Gastroesophageal sphincter (tissue), 4 donors: ENCODE results near the gene TMEM209. TPM values are rescaled to one million over a fixed set of nuclear protein-coding genes. Genes with fewer than 3 reads are reported as not detected.
"Not testable (repeated sequence)": the region's sequence is repeated elsewhere in the genome, so short reads cannot be mapped to it uniquely, and the experiment has no call there.

Experiments used
- ATAC-seq: fragments of 150-250 bp; one replicate; pipeline ENCODE4 v1.9.1; 2016; ENCODE audit warnings: mild to moderate bottlenecking, moderate library complexity
- H3K27ac ChIP-seq, 4 donors: fragments of 200-600 bp; sonication (generic) in 3 of 4; 1 replicate in 3 of 4; 2 replicates in 1 of 4; pipeline ENCODE4 v1.5.1; 2016 to 2019
- H3K27me3 ChIP-seq: fragments of 200-600 bp; sonication (generic); one replicate; pipeline ENCODE4 v1.5.1; 2019
- H3K36me3 ChIP-seq, 2 donors: fragments of 200-600 bp; sonication (generic); one replicate each; pipeline ENCODE4 v1.5.1; 2019; ENCODE audit warnings: control low read depth in 1 of 2
- H3K4me1 ChIP-seq, 3 donors: fragments of 200-600 bp; sonication (generic); 1 replicate in 2 of 3; 2 replicates in 1 of 3; pipeline ENCODE4 v1.5.1; 2016 to 2019; ENCODE audit warnings: control low read depth in 2 of 3
- H3K4me3 ChIP-seq, 2 donors: fragments of 200-600 bp; sonication (generic); one replicate each; pipeline ENCODE4 v1.5.1; 2019; ENCODE audit warnings: mild to moderate bottlenecking in 1 of 2, moderate library complexity in 1 of 2
- H3K9me3 ChIP-seq, 3 donors: fragments of 200-600 bp; sonication (generic); one replicate each; pipeline ENCODE4 v1.5.1; 2017 to 2019; ENCODE audit warnings: control low read depth in 2 of 3
- EP300 ChIP-seq: sonication (generic); formaldehyde crosslinking; IDR thresholded peaks from one replicate; pipeline ENCODE4 v1.6.1; 2017; ENCODE audit warnings: antibody characterized with exemption, mild to moderate bottlenecking
- POLR2A ChIP-seq, 2 donors: fragments of 450-650 bp; IDR thresholded peaks; one replicate each; pipeline ENCODE4 v1.6.1; 2017; ENCODE audit warnings: antibody characterized with exemption in 2 of 2, mild to moderate bottlenecking in 2 of 2, moderate library complexity in 1 of 2
- POLR2AphosphoS5 ChIP-seq: sonication (generic); formaldehyde crosslinking; IDR thresholded peaks from one replicate; pipeline ENCODE4 v1.6.1; 2017; ENCODE audit warnings: antibody characterized with exemption
- WGBS, 2 donors: methylation state at CpG; one replicate each; pipeline ENCODE4 v1.1.5; 2018; ENCODE audit warnings: low coverage in 1 of 2; 5-methylcytosine and 5-hydroxymethylcytosine counted together
- total RNA-seq, 4 donors: library from RNA; depleted of rRNA; stranded (reverse); fragments of >200 nt; gene quantifications; one replicate each; pipeline ENCODE4 v1.1.0, GENCODE V29; 2016
- TF ChIP-seq, protein P1 (sequence below), 4 experiments: fragments of 200-600 bp in 2 of 4; fragments of 450-650 bp in 2 of 4; sonication (generic) in 1 of 4; IDR thresholded peaks; one replicate each; pipeline ENCODE4 v1.5.1; 2017 to 2019; ENCODE audit warnings: antibody characterized with exemption in 4 of 4, mild to moderate bottlenecking in 2 of 4, moderate library complexity in 2 of 4

Gene TMEM209
- total RNA-seq, 4 donors from 2014 or later = 5.5 to 13.4 (median 8.2) TPM

DNA sequence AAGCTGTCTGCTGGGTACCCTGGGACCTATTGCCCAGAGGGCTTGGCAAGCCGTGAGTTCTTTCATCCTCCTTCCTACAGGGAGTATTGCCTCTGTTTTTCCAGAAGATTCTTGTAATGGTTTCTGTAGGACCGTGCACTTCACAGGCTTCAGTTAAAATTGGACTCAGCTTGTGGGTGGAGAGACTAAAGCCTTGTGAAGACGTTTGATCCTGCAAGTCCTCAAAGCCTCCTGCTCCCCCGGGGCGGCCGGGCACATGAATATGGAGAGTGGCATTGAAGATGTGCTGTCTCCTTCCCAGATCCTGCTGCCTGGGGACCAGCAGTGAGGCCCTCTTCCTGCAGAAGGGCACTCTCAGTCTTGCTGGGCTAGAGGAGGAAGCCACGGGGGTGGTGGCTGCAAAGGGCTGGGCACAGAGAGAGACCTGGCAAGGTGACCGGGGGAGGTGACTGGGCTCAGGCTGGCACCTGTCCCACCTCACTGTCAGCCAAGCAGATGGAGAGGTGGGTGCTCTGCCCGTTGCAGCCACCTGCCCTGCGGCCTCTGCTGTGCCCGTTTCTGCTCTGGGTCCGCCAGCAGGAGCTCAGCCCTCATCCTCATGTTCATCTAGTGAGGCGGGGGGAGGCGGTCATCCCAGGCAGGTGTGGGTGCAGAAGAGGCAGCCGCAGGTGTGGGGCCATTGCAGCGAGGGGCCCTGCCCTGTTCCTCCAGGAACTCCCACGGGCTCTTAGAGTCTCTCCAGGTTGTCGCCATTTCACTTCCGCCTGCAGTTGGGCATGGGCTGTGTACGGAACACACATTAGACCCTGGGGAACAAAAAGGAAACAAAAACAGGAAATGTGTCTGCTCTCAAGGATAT, 55.7 kb downstream of the TMEM209 start:
- ATAC-seq = no peak
- Histone ChIP-seq H3K27me3 (peaks cover 5% of the 10 kb centered on the region), H3K4me3 (no peak overlapping the region), H3K36me3 (no peaks in the 10 kb centered on the region), H3K27ac (no peak overlapping the region), H3K4me1 (peaks cover 0 to 4% (median 0%) of the 10 kb centered on the region in 3 donors), H3K9me3 (no peaks in the 10 kb centered on the region)
- WGBS, 2 donors = 50 to 86% methylated on average over 1 of the region's 20 CpGs
- TF ChIP-seq, protein P1, sequence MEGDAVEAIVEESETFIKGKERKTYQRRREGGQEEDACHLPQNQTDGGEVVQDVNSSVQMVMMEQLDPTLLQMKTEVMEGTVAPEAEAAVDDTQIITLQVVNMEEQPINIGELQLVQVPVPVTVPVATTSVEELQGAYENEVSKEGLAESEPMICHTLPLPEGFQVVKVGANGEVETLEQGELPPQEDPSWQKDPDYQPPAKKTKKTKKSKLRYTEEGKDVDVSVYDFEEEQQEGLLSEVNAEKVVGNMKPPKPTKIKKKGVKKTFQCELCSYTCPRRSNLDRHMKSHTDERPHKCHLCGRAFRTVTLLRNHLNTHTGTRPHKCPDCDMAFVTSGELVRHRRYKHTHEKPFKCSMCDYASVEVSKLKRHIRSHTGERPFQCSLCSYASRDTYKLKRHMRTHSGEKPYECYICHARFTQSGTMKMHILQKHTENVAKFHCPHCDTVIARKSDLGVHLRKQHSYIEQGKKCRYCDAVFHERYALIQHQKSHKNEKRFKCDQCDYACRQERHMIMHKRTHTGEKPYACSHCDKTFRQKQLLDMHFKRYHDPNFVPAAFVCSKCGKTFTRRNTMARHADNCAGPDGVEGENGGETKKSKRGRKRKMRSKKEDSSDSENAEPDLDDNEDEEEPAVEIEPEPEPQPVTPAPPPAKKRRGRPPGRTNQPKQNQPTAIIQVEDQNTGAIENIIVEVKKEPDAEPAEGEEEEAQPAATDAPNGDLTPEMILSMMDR (IDR thresholded peaks at IDR 0.05) = no peak
- TF ChIP-seq EP300 (no peak), POLR2AphosphoS5 (no peak), POLR2A (IDR thresholded peaks at IDR 0.05) (no peak)

DNA sequence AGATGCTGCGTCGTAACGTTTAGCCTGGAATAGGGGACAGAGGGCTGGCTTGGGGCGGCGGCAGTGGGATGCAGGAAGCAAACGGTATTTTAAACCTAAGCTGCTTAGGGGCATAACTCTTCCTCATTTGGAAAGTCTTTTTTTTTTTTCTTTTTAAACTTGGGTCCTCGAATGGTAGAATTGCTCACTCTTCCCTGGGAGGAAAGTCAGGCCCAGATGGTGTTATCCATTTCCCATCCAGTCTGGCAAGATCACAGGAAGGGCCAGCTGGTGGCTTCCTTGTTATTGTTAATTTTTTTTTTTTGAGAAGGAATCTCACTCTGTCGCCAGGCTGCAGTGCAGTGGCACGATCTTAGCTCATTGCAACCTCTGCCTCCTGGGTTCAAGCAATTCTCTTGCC, 56.6 kb downstream of the TMEM209 start:
- H3K4me1 ChIP-seq = no peaks in the 10 kb centered on the region
- H3K9me3 ChIP-seq = no peaks in the 10 kb centered on the region
- no peaks in the 10 kb centered on the region for H3K36me3 ChIP-seq
- no peaks in the 10 kb centered on the region for H3K27me3 ChIP-seq
- 68 to 79% methylated on average over 3 to 9 of the region's 9 CpGs for WGBS, 2 donors
- ATAC-seq = no peak
- TF ChIP-seq POLR2A (IDR thresholded peaks at IDR 0.05) (no peak), POLR2AphosphoS5 (no peak), EP300 (no peak)
- TF ChIP-seq, protein P1 (IDR thresholded peaks at IDR 0.05) = no peak
- H3K4me3 ChIP-seq = no peak overlapping the region
- no peak overlapping the region for H3K27ac ChIP-seq

DNA sequence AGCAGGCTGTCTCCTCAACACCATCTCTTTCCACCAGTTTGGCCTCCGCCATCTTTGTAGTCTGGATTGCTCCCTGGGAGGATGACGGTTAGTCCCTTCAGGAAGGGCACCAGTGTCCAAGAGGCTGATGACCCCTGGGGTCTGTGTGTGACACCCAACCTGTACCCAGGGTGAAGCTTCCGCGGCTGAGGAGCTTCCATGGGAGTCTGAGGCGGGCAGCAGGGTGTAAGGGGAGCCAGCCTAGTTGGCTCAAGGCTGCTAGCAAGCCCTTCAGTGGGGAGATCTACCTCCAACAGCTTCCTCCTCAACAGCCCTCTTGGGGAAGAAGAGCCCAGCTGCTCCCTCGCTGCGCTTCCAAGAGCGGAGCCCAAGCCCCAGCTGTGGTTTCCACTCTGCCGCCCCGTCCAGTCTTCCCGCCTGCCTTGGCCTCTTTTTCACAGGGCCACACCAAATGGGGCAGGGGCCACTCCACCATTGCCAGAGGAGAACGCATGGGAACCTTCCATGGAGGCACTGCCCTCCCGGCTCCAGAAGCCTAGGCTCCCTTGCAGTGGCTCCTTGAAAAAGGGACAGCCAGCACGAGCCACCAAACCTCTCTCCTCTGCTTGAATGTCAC, 57.4 kb downstream of the TMEM209 start:
- WGBS, 2 donors = 90 to 94% methylated on average over 2 to 6 of the region's 14 CpGs
- Histone ChIP-seq H3K36me3 (no peaks in the 10 kb centered on the region), H3K4me3 (no peak overlapping the region), H3K9me3 (no peaks in the 10 kb centered on the region), H3K27ac (no peak overlapping the region), H3K27me3 (no peaks in the 10 kb centered on the region), H3K4me1 (no peaks in the 10 kb centered on the region)
- ATAC-seq = no peak
- TF ChIP-seq POLR2AphosphoS5 = no peak

DNA sequence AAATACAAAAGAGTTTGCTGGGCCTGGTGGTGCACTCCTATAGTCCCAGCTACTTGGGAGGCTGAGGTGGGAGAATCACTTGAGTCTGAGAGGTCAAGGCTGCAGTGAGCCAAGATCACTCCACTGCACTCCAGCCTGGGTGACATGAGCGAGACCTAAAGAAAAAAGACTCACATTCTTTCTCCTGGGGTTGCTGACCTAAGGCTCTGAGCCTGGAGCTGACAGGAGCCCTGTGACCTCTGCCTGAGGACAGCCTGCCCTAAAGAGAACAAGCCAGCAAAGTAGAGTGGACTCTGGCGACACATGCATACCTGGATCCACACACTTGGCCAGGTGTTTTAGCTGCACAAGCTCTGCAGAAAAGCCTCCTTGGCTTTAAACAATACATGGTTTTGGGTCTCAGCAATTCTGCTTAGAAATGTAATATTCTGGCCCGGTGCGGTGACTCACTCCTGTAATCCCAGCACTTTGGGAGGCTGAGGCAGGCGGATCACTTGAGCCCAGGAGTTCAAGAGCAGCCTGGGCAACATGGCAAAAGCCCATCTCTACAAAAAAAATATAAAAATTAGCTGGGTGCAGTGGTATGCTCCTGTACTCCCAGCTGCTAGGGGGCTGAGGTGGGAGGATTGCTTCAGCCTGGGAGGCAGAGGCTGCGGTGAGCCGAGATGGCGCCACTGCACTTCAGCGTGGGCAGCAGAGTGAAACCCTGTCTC, 58.4 kb downstream of the TMEM209 start:
- no peak overlapping the region for H3K4me3 ChIP-seq
- TF ChIP-seq, protein P1 (IDR thresholded peaks at IDR 0.05) = no peak
- no peaks in the 10 kb centered on the region for H3K9me3 ChIP-seq
- H3K36me3 ChIP-seq = no peaks in the 10 kb centered on the region
- H3K27me3 ChIP-seq = no peaks in the 10 kb centered on the region
- peaks cover 0 to 7% (median 0%) of the 10 kb centered on the region in 3 donors for H3K4me1 ChIP-seq
- H3K27ac ChIP-seq = no peak overlapping the region
- no peak for ATAC-seq
- WGBS, 2 donors = 86 to 92% methylated on average over 1 to 5 of the region's 9 CpGs

DNA sequence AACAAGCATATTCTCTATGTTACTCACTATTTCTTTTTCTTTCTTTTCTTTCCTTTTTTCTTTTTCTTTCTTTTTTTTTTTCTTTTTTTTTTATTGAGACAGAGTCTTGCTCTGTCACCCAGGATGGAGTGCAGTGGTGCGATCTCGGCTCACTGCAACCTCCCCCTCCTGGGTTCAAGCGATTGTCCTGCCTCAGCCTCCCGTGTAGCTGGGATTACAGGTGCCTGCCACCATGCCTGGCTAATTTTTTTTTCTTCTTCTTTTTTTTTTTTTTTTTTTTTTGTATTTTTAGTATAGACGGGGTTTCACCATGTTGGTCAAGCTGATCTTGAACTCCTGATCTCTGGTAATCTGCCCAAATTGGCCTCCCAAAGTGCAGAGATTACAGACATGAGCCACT, 59.1 kb downstream of the TMEM209 start:
- not testable (repeated sequence) for H3K9me3 ChIP-seq, H3K36me3 ChIP-seq, ATAC-seq, H3K27me3 ChIP-seq, H3K27ac ChIP-seq, H3K4me3 ChIP-seq
- WGBS, 2 donors = 83% methylated on average over 1 of the region's 5 CpGs; no CpG with 5 or more reads in 1 of the 2 donors
- peaks cover 0 to 14% (median 0%) of the 10 kb centered on the region in 3 donors for H3K4me1 ChIP-seq
